CD4-positive, alpha-beta T cell (primary cell): ENCODE measurements around the gene RAD51. TPM values are rescaled to one million over a fixed set of nuclear protein-coding genes. Genes with fewer than 3 reads are reported as not detected.
A peak's percentile ranks its signal among the peaks of the same experiment; 100 is the strongest.

Experiments
- ATAC-seq: fragments of 200-7000 bp; cut with Tn5 transposase; one replicate; pipeline ENCODE4 v1.10.0; 2022; ENCODE audit warnings: mild to moderate bottlenecking; ENCODE audit not compliant: poor library complexity
- CTCF ChIA-PET: fragments of 350-600 bp; sonication (Branson Sonifier 250); formaldehyde crosslinking; loops from one replicate; lab custom pipeline; 2021; ENCODE audit warnings: antibody characterized with exemption, inconsistent platforms; lab: Charles Lee
- POLR2A ChIA-PET: fragments of 350-600 bp; sonication (Branson Sonifier 250); formaldehyde crosslinking; loops from one replicate; lab custom pipeline; 2021; ENCODE audit warnings: antibody characterized with exemption, inconsistent platforms; lab: Charles Lee
- DNase-seq, 14 experiments: peaks; one replicate each; pipeline ENCODE4 v3.0.0-alpha.2; 2013 to 2020; ENCODE audit warnings: mixed read lengths in 2 of 14
- H3K27ac ChIP-seq, 2 donors: one replicate each; pipeline versions ENCODE4 v1.5.1 to v1.7.0; 2013; ENCODE audit warnings: low read length in 2 of 2, low read depth in 1 of 2, mild to moderate bottlenecking in 1 of 2
- H3K27me3 ChIP-seq, 2 experiments: 1 replicate in 1 of 2; 2 replicates in 1 of 2; pipeline versions ENCODE4 v1.6.1 to v1.7.0; 2013; ENCODE audit warnings: low read length in 2 of 2, control low read depth in 1 of 2, mild to moderate bottlenecking in 1 of 2, moderate library complexity in 1 of 2; ENCODE audit not compliant: insufficient read depth in 2 of 2, control insufficient read depth in 1 of 2
- H3K36me3 ChIP-seq: one replicate; pipeline ENCODE4 v1.6.1; 2013; ENCODE audit warnings: low read length, control low read depth; ENCODE audit not compliant: insufficient read depth
- H3K4me1 ChIP-seq: one replicate; pipeline ENCODE4 v1.6.1; 2013; ENCODE audit warnings: low read length, control low read depth; ENCODE audit not compliant: insufficient read depth
- H3K4me3 ChIP-seq: one replicate; pipeline ENCODE4 v1.5.1; 2013; ENCODE audit warnings: mild to moderate bottlenecking, low read length, moderate library complexity
- H3K9me3 ChIP-seq, 2 experiments: 1 replicate in 1 of 2; 2 replicates in 1 of 2; pipeline versions ENCODE4 v1.6.1 to v1.7.0; 2013; ENCODE audit warnings: low read length in 2 of 2, mild to moderate bottlenecking in 2 of 2, control low read depth in 1 of 2, moderate library complexity in 1 of 2; ENCODE audit not compliant: control insufficient read depth in 1 of 2, insufficient read depth in 1 of 2
- H3K27ac Mint-ChIP-seq: one replicate; pipeline ENCODE4 v1.8.0; 2020; ENCODE audit warnings: mixed read lengths
- H3K27me3 Mint-ChIP-seq: one replicate; pipeline ENCODE4 v1.8.0; 2021; ENCODE audit warnings: mixed read lengths
- H3K36me3 Mint-ChIP-seq: one replicate; pipeline ENCODE4 v1.8.0; 2021; ENCODE audit warnings: low read depth, mixed read lengths
- H3K4me1 Mint-ChIP-seq: one replicate; pipeline ENCODE4 v1.8.0; 2021; ENCODE audit warnings: low read depth, mixed read lengths
- H3K4me3 Mint-ChIP-seq: one replicate; pipeline ENCODE4 v1.8.0; 2020; ENCODE audit warnings: mild to moderate bottlenecking, mixed read lengths
- H3K9me3 Mint-ChIP-seq: one replicate; pipeline ENCODE4 v1.8.0; 2020; ENCODE audit warnings: mixed read lengths
- intact Hi-C, 2 experiments: fragments of 100-400 bp; cut with DNase I in 1 of 2; cut with micrococcal nuclease in 1 of 2; formaldehyde crosslinking; loops; one replicate each; pipeline versions ENCODE4 v1.15.1 to v1.9.0; 2023 to 2025; cut with DNase I, micrococcal nuclease
- total RNA-seq, 174 experiments: library from RNA in 2 of 174; stranded (reverse) in 2 of 174; gene quantifications; one replicate each; pipeline ENCODE4 v1.2.3 and lab custom pipeline; 2021 to 2026
- TF ChIP-seq, protein P1 (sequence below): fragments of 200-600 bp; IDR thresholded peaks from one replicate; pipeline ENCODE4 v1.8.0; 2022; ENCODE audit warnings: antibody characterized with exemption, mild to moderate bottlenecking

Gene RAD51
- total RNA-seq, 2 experiments from 2014 or later, result 0.64 to 1.5 TPM

DNA sequence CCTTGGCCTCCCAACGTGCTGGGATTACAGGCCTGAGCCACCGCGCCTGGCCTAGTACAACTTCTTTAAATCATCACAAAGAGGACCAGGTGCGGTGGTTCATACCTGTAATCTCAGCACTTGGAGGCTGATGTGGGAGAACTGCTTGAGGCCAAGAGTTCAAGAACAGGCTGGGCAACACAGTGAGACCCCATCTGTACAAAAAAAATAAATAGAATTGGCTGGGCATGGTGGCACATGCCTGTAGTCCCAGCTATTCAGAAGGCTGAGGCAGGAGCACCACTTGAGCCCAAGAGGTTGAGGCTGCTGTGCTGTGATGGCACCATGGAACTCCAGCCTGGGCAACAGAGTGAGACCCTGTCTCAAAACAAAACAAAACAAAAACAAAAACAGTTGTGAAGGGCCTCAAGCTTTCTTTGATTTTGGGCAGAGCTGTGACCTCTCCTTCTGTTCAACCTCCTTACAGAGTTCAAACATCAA, 54.2 kb downstream of the RAD51 start:
- Mint-ChIP-seq H3K4me3 (no peak overlapping the region), H3K27ac (no peak overlapping the region), H3K9me3 (no peaks in the 10 kb centered on the region), H3K4me1 (peaks cover 23% of the 10 kb centered on the region), H3K36me3 (peaks cover 74% of the 10 kb centered on the region), H3K27me3 (no peaks in the 10 kb centered on the region)
- intact Hi-C loops, result loop anchor here (5.0 kb wide), 1 partner anchor 33 kb away; no protein-coding TSS in a partner anchor
- Histone ChIP-seq H3K27ac (no peak overlapping the region), H3K27me3 (no peaks in the 10 kb centered on the region), H3K4me3 (no peak overlapping the region), H3K9me3 (no peaks in the 10 kb centered on the region), H3K36me3 (peaks cover 57% of the 10 kb centered on the region), H3K4me1 (peaks cover 28% of the 10 kb centered on the region)
- no peak for DNase-seq
- ATAC-seq, result no peak
- POLR2A ChIA-PET, result no interaction called here
- CTCF ChIA-PET, result interaction anchor here (0.8 kb wide), 1 partner anchor 33 kb away, joined by 4 read pairs; no protein-coding TSS in a partner anchor
- TF ChIP-seq, protein P1, sequence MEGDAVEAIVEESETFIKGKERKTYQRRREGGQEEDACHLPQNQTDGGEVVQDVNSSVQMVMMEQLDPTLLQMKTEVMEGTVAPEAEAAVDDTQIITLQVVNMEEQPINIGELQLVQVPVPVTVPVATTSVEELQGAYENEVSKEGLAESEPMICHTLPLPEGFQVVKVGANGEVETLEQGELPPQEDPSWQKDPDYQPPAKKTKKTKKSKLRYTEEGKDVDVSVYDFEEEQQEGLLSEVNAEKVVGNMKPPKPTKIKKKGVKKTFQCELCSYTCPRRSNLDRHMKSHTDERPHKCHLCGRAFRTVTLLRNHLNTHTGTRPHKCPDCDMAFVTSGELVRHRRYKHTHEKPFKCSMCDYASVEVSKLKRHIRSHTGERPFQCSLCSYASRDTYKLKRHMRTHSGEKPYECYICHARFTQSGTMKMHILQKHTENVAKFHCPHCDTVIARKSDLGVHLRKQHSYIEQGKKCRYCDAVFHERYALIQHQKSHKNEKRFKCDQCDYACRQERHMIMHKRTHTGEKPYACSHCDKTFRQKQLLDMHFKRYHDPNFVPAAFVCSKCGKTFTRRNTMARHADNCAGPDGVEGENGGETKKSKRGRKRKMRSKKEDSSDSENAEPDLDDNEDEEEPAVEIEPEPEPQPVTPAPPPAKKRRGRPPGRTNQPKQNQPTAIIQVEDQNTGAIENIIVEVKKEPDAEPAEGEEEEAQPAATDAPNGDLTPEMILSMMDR, result no peak

DNA sequence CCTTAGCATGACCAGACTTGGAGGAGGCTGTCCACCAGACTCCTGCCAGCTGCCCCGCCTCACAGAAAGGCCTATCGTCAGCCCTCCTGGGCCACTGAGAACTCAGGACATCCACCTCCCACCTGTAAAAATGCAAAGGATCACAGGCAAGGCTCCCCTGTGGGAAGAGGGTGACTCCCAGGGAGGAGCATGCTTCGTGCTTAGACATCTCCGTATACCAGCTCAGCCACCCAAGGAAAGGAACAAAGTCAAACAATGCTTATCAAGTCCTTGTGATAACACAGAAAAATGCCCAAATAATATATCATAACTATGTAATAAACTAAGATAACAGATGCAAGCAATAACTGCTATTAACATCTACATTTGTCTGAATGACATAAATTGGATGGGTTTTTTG, 55.9 kb downstream of the RAD51 start:
- H3K36me3 Mint-ChIP-seq, result peaks cover 58% of the 10 kb centered on the region
- ATAC-seq (no peak), DNase-seq (no peak)
- TF ChIP-seq, protein P1, result no peak
- Histone ChIP-seq H3K9me3 (no peaks in the 10 kb centered on the region), H3K36me3 (peaks cover 44% of the 10 kb centered on the region), H3K27me3 (no peaks in the 10 kb centered on the region), H3K4me1 (peaks cover 30% of the 10 kb centered on the region), H3K4me3 (no peak overlapping the region), H3K27ac (no peak overlapping the region)
- H3K4me3 Mint-ChIP-seq, result no peak overlapping the region
- POLR2A ChIA-PET, result no interaction called here
- CTCF ChIA-PET, result interaction anchor here (1.4 kb wide), 1 partner anchor 31 kb away, joined by 3 read pairs; no protein-coding TSS in a partner anchor
- intact Hi-C loops, result loop anchor here in 1 of 2 experiments (10.0 kb wide), 1 partner anchor 534 kb away; no protein-coding TSS in a partner anchor
- peaks cover 30% of the 10 kb centered on the region for H3K4me1 Mint-ChIP-seq
- no peaks in the 10 kb centered on the region for H3K27me3 Mint-ChIP-seq
- no peak overlapping the region for H3K27ac Mint-ChIP-seq
- no peaks in the 10 kb centered on the region for H3K9me3 Mint-ChIP-seq

DNA sequence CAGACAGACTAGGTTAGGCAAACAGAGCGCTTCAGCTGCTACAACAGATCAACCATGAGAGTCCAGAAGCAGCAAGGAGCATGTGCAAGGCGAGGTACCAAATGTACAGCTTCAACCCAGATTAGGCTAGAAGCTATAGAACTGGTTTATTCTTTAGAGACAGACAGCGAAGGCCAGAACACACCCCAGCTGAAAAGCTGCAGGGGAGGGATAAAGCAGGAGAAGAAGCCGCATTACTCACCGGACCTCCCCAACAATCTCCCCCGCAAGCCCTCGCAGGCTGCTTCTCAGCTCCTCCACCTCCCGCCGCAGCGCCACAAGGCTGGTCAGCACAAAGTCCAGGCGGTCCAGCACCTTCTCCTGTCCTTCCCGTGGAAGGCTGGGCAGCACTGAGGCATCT, 56.8 kb downstream of the RAD51 start:
- no peak for DNase-seq
- H3K27me3 ChIP-seq, result no peaks in the 10 kb centered on the region
- Mint-ChIP-seq H3K27me3 (no peaks in the 10 kb centered on the region), H3K4me1 (peaks cover 30% of the 10 kb centered on the region), H3K27ac (no peak overlapping the region), H3K36me3 (peaks cover 55% of the 10 kb centered on the region), H3K4me3 (peak overlapping the region; percentile 42), H3K9me3 (no peaks in the 10 kb centered on the region)
- peaks cover 43% of the 10 kb centered on the region for H3K36me3 ChIP-seq
- ChIA-PET POLR2A (no interaction called here), CTCF (interaction anchor here (1.1 to 1.4 kb wide), 2 partner anchors 30 to 31 kb away, joined by 3 read pairs; no protein-coding TSS in a partner anchor)
- H3K4me3 ChIP-seq, result no peak overlapping the region
- peaks cover 30% of the 10 kb centered on the region for H3K4me1 ChIP-seq
- no peaks in the 10 kb centered on the region for H3K9me3 ChIP-seq
- TF ChIP-seq, protein P1, result no peak
- no peak for ATAC-seq
- intact Hi-C loops, result loop anchor here in 1 of 2 experiments (10.0 kb wide), 1 partner anchor 533 kb away; no protein-coding TSS in a partner anchor
- no peak overlapping the region for H3K27ac ChIP-seq
